HG03469 (cell line): ENCODE results near the gene FDPS.

Source experiments
- ATAC-seq: cut with Tn5 transposase; IDR thresholded peaks from one replicate; pipeline ENCODE4 v1.9.1; 2021; ENCODE audit warnings: mild to moderate bottlenecking, moderate library complexity, moderate number of reproducible peaks; ENCODE audit not compliant: unreplicated experiment

FDPS gene

GRCh38 chr1:155308493-155309422, at the start of gene FDPS:
TSS of gene FDPS (plus strand) at chr1:155308866. CDS start at chr1:155309790, 924 bp downstream.
- ATAC-seq, result peak; percentile 80

- no peak for ATAC-seq
Observed at GRCh38 chr1:155260276-155260675, 48.4 kb upstream of the FDPS start.

- ATAC-seq, result no peak
Observed at GRCh38 chr1:155261493-155261851, 47.2 kb upstream of the FDPS start.

GRCh38 chr1:155261852-155262673, 46.6 kb upstream of the FDPS start, which contains the start of gene SCAMP3:
TSS of gene SCAMP3 (minus strand) at chr1:155262360. CDS start at chr1:155262151, 209 bp downstream.
- ATAC-seq, result peak; percentile 78

- ATAC-seq, result no peak
Observed at GRCh38 chr1:155263067-155263466, 45.6 kb upstream of the FDPS start.

GRCh38 chr1:155266553-155266952, 42.1 kb upstream of the FDPS start:
- no peak for ATAC-seq

- ATAC-seq, result no peak
Observed at GRCh38 chr1:155267373-155267772, 41.3 kb upstream of the FDPS start.

GRCh38 chr1:155268630-155269029, 40.0 kb upstream of the FDPS start:
- ATAC-seq, result no peak

- ATAC-seq, result no peak
Observed at GRCh38 chr1:155269381-155269780, 39.3 kb upstream of the FDPS start.

- ATAC-seq, result no peak
Observed at GRCh38 chr1:155272466-155273342, 36.0 kb upstream of the FDPS start.

GRCh38 chr1:155273343-155274245, 35.1 kb upstream of the FDPS start, which contains the start of gene CLK2:
TSS of gene CLK2 (minus strand) at chr1:155273504. CDS start at chr1:155270977, 2,527 bp downstream.
- ATAC-seq, result peak; percentile 67

- peak; percentile 50 for ATAC-seq
Observed at GRCh38 chr1:155277070-155277901, 31.4 kb upstream of the FDPS start, which contains the start of gene HCN3. TSS of gene HCN3 (plus strand) at chr1:155277463. CDS start at chr1:155277591, 128 bp downstream.

GRCh38 chr1:155277902-155278688, 30.6 kb upstream of the FDPS start:
- ATAC-seq, result no peak

GRCh38 chr1:155278689-155279160, 29.9 kb upstream of the FDPS start:
- ATAC-seq, result no peak

- ATAC-seq, result no peak
Observed at GRCh38 chr1:155279268-155279667, 29.4 kb upstream of the FDPS start.

GRCh38 chr1:155282488-155283091, 26.1 kb upstream of the FDPS start:
- ATAC-seq, result no peak

GRCh38 chr1:155284476-155284875, 24.2 kb upstream of the FDPS start:
- ATAC-seq, result no peak
